GM12801 (cell line): Measurements from ENCODE around the gene NEGR1.

Experiments
- TF ChIP-seq, protein P1 (sequence below): IDR thresholded peaks from one replicate; pipeline ENCODE4 v1.5.1; 2011; ENCODE audit warnings: control low read depth; ENCODE audit not compliant: insufficient read length; ENCODE audit errors: extremely low read depth

Gene NEGR1

DNA sequence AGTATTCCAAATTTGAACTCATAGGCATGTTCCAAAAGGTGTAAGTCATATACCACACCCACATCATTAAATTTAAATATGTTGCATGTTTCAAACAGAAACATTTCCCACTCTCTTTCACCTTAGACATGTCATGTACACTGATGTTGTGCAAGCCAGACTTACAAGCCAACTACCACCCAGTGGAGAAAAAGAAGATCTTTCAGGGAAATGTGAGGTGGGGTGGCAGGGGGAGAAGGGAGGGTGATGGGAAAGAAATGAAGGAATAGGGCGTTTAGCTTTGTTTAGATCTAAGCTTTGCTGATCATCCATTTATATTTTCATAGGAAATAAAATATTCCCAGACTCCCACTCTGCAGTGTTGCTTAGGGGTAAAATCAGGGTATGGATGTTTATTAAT is 1.6 kb downstream of the NEGR1 start:
- TF ChIP-seq, protein P1, sequence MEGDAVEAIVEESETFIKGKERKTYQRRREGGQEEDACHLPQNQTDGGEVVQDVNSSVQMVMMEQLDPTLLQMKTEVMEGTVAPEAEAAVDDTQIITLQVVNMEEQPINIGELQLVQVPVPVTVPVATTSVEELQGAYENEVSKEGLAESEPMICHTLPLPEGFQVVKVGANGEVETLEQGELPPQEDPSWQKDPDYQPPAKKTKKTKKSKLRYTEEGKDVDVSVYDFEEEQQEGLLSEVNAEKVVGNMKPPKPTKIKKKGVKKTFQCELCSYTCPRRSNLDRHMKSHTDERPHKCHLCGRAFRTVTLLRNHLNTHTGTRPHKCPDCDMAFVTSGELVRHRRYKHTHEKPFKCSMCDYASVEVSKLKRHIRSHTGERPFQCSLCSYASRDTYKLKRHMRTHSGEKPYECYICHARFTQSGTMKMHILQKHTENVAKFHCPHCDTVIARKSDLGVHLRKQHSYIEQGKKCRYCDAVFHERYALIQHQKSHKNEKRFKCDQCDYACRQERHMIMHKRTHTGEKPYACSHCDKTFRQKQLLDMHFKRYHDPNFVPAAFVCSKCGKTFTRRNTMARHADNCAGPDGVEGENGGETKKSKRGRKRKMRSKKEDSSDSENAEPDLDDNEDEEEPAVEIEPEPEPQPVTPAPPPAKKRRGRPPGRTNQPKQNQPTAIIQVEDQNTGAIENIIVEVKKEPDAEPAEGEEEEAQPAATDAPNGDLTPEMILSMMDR = no peak

DNA sequence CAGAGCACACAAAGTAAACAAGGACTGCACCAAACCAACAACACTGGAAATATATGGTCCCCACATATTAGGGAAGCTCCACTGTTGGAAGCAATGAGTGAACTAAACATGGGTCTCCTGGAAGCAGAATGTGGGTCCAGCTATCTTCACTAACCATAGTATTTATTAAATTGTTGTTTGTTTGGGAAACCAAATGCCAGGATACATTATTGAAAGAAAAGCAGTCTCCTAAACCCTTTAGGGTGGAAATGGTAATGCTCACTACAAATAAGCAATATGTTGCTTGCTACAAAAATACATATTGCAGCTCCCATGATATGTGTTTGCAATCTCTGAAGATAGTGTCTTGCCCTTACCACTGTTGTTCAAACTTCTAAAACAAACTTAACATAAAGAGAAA is 2.2 kb downstream of the NEGR1 start:
- TF ChIP-seq, protein P1 = no peak

DNA sequence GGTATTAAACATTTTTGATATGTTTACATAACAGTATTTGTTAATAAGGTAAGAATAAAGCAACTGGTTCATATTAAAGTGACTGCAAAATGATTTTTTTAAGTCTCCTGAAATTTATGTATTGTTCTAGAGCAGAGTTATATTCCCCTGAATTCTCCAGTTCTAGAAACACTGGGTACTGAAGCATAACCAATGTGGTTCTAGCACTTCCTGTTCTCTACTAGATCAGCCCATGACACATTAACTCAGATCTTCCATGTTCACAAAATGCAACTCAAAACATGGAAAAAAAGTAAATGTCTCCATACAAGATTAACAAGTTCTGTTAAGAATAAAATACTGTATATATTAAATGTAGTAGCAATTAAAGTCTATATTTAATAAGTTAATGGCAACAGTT is 3.9 kb downstream of the NEGR1 start:
- TF ChIP-seq, protein P1 = no peak

DNA sequence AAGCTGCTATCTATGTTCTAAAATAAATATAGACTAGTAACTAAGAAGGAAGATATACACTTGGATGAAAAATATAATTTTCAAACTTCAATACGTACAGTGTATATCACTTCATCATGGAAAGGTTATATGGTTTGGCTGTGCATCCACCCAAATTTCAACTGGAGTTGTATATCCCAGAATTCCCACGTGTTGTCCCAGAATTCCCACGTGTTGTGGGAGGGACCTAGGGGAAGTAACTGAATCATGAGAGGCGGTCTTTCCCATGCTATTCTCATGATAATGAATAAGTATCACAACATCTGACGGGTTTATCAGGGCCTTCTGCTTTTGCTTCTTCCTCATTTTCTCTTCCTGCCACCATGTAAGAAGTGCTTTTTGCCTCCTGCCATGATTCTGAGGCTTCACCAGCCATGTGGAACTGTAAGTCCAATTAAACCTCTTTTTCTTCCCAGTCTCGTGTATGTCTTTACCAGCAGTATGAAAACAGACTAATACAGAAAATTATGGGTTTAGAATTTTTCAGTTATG is 10.7 kb downstream of the NEGR1 start:
- TF ChIP-seq, protein P1 = no peak

DNA sequence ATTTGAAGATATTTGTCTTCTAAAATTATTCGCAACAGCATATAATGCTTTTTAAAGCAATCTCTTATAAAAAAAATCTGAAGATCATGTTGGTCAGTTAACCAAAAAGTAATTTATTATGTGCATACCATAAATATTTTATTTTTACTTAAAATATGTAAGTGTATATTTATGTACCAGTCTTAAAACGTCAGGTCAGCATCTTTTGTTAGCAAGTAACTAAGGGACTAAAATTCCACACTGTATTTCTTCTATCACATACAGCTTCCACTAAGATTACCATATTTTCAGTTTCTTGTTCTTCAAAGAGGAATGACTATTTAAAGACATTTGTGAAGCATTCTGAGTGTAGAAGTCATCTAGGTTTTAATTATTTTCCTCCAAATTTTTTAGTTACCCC is 19.6 kb downstream of the NEGR1 start:
- TF ChIP-seq, protein P1 = no peak

DNA sequence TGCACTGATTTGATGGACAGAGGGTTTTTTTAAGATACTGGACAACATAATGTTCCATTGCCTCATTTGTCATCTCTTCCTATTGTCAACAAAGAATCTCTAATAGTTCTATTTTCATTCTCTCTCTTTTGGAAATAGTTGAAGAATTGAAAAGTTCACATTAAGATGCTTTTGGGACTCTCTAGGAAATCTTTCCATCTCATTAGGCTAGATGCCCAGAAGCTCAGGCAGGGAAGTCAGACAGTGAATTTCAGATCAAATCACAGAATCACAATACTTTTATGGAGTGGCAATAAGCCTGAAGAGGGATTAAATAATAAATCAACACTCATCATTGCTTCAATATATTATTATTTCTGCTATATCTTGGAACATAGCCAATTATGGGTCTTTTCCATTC is 29.2 kb downstream of the NEGR1 start:
- TF ChIP-seq, protein P1 = no peak

DNA sequence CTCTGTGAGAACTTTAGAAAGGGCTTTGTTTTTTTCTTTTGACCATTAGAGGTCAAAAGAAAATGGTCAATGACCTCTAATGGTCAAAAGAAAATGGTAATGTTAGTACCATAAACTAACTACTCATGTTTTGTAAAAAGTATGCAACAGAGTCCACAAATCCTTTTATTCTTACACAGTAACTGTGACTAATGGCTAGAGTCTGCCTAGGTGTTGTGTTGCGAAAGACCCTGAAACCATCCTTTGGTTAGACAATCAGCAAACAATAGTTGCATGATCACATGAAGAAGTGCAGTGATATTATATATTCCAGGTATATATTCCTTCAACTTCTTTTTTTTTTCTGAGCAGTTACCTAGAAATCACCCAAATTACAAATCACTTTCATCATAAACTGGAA is 40.9 kb downstream of the NEGR1 start:
- TF ChIP-seq, protein P1 = no peak

DNA sequence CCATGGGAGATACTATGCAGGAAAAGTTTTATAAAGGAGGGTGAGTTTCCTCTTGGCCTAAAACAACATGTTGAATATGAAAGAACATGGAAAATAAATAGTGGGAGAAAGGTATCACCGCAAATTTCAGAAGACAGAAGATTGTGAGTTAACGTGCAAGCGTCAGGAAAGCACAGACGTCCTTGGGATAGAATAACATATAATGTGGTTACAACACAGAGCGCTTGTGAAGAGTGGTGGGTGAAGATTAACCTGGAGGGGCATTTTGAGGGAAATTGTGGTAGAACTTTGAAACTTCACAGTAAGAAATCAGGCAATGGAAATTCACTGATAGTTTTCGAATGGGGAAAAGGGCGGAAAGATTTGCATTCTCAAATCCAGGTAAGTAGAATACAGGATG is 47.3 kb downstream of the NEGR1 start:
- TF ChIP-seq, protein P1 = no peak
